Measurements from ENCODE around the gene MAPK1. TPM values are rescaled to one million over a fixed set of nuclear protein-coding genes. Genes with fewer than 3 reads are reported as not detected.

Gene MAPK1
- total RNA-seq, 1 experiment from 2014 or later = 122 TPM

DNA sequence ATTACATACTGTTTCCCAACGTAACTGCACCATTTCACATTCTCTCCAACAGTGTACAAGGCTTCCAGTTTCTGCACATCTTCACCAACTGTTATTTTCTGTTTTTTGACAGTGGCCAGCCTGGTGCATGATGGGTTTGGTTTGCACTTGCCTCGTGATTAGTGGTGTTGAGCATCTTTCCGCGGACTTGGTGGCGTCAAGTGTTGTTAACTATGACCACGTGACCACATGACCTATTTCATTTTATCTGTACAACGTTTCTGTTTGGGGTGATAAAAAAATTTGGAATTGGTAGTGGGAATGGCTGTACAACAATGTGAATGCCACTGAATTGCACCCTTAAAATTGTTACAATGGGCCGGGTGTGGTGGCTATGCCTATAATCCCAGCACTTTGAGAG, 129.4 kb downstream of the MAPK1 start:
- no peak overlapping the region for H3K4me3 ChIP-seq (ENCODE audit: low read depth in 2 of 2, low read length in 2 of 2)
- ChIA-PET POLR2A (no interaction called here), CTCF (interaction anchor here (0.6 kb wide), 1 partner anchor 200 kb away, joined by 4 read pairs; no protein-coding TSS in a partner anchor)
- no peaks in the 10 kb centered on the region for H3K36me3 ChIP-seq (ENCODE audit: control insufficient read depth, insufficient read depth, low read length)
- intact Hi-C loops (cut with micrococcal nuclease; ENCODE audit: unreplicated experiment) = no loop called here
- TF ChIP-seq, protein P1, sequence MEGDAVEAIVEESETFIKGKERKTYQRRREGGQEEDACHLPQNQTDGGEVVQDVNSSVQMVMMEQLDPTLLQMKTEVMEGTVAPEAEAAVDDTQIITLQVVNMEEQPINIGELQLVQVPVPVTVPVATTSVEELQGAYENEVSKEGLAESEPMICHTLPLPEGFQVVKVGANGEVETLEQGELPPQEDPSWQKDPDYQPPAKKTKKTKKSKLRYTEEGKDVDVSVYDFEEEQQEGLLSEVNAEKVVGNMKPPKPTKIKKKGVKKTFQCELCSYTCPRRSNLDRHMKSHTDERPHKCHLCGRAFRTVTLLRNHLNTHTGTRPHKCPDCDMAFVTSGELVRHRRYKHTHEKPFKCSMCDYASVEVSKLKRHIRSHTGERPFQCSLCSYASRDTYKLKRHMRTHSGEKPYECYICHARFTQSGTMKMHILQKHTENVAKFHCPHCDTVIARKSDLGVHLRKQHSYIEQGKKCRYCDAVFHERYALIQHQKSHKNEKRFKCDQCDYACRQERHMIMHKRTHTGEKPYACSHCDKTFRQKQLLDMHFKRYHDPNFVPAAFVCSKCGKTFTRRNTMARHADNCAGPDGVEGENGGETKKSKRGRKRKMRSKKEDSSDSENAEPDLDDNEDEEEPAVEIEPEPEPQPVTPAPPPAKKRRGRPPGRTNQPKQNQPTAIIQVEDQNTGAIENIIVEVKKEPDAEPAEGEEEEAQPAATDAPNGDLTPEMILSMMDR (IDR thresholded peaks at IDR 0.05) = no peak
- TF ChIP-seq, protein P2, sequence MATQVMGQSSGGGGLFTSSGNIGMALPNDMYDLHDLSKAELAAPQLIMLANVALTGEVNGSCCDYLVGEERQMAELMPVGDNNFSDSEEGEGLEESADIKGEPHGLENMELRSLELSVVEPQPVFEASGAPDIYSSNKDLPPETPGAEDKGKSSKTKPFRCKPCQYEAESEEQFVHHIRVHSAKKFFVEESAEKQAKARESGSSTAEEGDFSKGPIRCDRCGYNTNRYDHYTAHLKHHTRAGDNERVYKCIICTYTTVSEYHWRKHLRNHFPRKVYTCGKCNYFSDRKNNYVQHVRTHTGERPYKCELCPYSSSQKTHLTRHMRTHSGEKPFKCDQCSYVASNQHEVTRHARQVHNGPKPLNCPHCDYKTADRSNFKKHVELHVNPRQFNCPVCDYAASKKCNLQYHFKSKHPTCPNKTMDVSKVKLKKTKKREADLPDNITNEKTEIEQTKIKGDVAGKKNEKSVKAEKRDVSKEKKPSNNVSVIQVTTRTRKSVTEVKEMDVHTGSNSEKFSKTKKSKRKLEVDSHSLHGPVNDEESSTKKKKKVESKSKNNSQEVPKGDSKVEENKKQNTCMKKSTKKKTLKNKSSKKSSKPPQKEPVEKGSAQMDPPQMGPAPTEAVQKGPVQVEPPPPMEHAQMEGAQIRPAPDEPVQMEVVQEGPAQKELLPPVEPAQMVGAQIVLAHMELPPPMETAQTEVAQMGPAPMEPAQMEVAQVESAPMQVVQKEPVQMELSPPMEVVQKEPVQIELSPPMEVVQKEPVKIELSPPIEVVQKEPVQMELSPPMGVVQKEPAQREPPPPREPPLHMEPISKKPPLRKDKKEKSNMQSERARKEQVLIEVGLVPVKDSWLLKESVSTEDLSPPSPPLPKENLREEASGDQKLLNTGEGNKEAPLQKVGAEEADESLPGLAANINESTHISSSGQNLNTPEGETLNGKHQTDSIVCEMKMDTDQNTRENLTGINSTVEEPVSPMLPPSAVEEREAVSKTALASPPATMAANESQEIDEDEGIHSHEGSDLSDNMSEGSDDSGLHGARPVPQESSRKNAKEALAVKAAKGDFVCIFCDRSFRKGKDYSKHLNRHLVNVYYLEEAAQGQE (IDR thresholded peaks at IDR 0.05; ENCODE audit: insufficient read depth in 1 of 2, low read depth in 2 of 2, low read length in 1 of 2) = no peak
- TF ChIP-seq POLR2AphosphoS5 (IDR thresholded peaks at IDR 0.05; ENCODE audit: low read depth, low read length) = no peak
- no peak for TF ChIP-seq TCF7L2 (IDR thresholded peaks at IDR 0.05; ENCODE audit: low read depth, low read length)
- no peak for TF ChIP-seq SIN3A (IDR thresholded peaks at IDR 0.05; ENCODE audit: borderline replicate concordance, insufficient read depth, low read depth, low read length)
- DNase-seq (ENCODE audit: low read depth, low spot score) (no peak), ATAC-seq (no peak)
- BruUV-seq (replicated peaks) = no TSS peak
- in situ Hi-C loops (cut with HindIII; ENCODE audit: low pct_unique_long_range_greater_than_20kb, low sequenced_read_pairs) = no loop called here
- no peak overlapping the region for H3K27ac ChIP-seq (ENCODE audit: low read length)
- H3K4me1 ChIP-seq (ENCODE audit: control insufficient read depth, insufficient read depth, low read length) = peaks cover 6% of the 10 kb centered on the region; the same call in 1 of the 2 replicates
- no peaks in the 10 kb centered on the region for H3K27me3 ChIP-seq (ENCODE audit: control insufficient read depth, insufficient read depth, low read length)
- H3K9me3 ChIP-seq (ENCODE audit: control insufficient read depth, insufficient read depth, low read depth, low read length) = no peaks in the 10 kb centered on the region

DNA sequence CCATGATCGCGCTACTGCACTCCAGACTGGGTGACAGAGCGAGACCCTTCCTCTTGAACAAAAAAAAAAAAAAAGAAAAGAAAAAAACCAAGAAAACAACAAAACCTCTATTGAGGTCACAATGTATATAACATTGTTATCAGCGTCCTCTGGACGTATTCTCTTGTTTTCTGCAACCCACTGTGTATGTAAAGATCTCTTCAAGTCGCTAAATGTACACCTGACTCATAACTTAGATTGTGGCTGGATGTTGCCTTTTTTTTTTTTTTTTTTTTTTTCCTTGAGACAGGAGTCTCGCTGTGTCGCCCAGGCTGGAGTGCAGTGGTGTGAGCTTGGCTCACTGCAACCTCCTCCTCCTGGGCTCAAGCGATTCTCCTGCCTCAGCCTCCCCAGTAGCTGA, 130.5 kb downstream of the MAPK1 start:
- CTCF ChIA-PET = no interaction called here

More for the DNA sequence above, 130.5 kb downstream of the MAPK1 start:
- no TSS peak for BruUV-seq (replicated peaks)
- DNase-seq (ENCODE audit: low read depth, low spot score) = no peak
- intact Hi-C loops (cut with micrococcal nuclease; ENCODE audit: unreplicated experiment) (no loop called here), in situ Hi-C loops (cut with HindIII; ENCODE audit: low pct_unique_long_range_greater_than_20kb, low sequenced_read_pairs) (no loop called here)
- no peak for ATAC-seq
- no peaks in the 10 kb centered on the region for H3K27me3 ChIP-seq (ENCODE audit: control insufficient read depth, insufficient read depth, low read length)
- POLR2A ChIA-PET = no interaction called here
- no peak overlapping the region for H3K27ac ChIP-seq (ENCODE audit: low read length)
- H3K4me3 ChIP-seq (ENCODE audit: low read depth in 2 of 2, low read length in 2 of 2) = no peak overlapping the region
- TF ChIP-seq, protein P1 (IDR thresholded peaks at IDR 0.05) = no peak
- TF ChIP-seq, protein P2 (IDR thresholded peaks at IDR 0.05; ENCODE audit: insufficient read depth in 1 of 2, low read depth in 2 of 2, low read length in 1 of 2) = no peak
- no peak for TF ChIP-seq TCF7L2 (IDR thresholded peaks at IDR 0.05; ENCODE audit: low read depth, low read length)
- TF ChIP-seq SIN3A (IDR thresholded peaks at IDR 0.05; ENCODE audit: borderline replicate concordance, insufficient read depth, low read depth, low read length) = no peak
- no peak for TF ChIP-seq POLR2AphosphoS5 (IDR thresholded peaks at IDR 0.05; ENCODE audit: low read depth, low read length)
- no peaks in the 10 kb centered on the region for H3K9me3 ChIP-seq (ENCODE audit: control insufficient read depth, insufficient read depth, low read depth, low read length)
- peaks cover 6% of the 10 kb centered on the region; the same call in 1 of the 2 replicates for H3K4me1 ChIP-seq (ENCODE audit: control insufficient read depth, insufficient read depth, low read length)
- no peaks in the 10 kb centered on the region for H3K36me3 ChIP-seq (ENCODE audit: control insufficient read depth, insufficient read depth, low read length)
